ENCODE measurements around the gene CHCHD3. TPM values are rescaled to one million over a fixed set of nuclear protein-coding genes. Genes with fewer than 3 reads are reported as not detected.

CHCHD3 gene
- total RNA-seq, 4 donors from 2014 or later = 66.0 to 79.1 (median 70.0) TPM

DNA sequence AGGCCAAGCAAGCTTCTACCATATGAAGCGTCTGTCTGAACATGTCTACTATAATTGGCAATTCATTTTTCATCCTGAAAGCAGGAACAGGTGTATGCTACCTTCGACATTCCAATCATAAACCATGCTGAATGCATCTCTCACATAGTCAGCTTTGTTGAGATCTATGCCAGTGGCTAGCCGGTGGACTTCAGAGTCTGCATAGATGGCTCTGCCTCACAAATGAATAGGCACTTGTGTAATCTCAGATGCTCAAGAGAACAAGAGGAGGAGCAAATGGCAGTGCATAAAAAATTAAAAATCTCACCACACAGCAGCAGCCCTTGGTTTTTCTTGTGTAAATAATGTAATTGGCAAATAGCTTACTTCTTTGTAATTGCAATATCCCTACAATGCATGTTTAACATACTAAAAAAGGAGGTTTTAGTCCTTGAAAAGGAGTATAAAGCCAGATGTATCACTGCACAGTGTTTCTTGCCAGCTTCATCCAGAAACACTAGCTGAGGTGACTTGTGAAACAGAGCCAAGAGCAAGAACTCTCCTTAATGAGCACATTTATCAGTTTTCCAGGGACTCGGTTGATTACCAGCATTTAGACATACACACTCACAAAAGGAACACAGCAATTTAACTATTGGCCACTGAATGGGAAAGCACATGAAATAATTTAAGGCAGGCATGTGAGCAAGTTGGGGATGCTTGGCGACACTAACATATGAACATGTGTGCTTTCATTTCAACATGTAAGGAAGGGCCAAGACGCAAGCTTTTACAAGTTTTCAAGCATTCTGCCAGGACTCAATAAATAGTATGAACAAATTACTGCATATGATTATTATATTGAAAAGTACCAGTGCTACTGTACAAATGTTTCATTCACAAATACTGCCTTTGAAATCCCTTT is 255.7 kb downstream of the CHCHD3 start:
- DNase-seq = no peak
- 96 to 97% methylated on average over 6 of the region's 6 CpGs for whole genome bisulfite sequencing, 2 donors
- no peak overlapping the region for H3K27ac ChIP-seq
- H3K4me1 ChIP-seq = no peaks in the 10 kb centered on the region
- H3K36me3 ChIP-seq = no peaks in the 10 kb centered on the region
- H3K4me3 ChIP-seq (replicated peaks in 1 of 3) = no peak overlapping the region
- no peaks in the 10 kb centered on the region for H3K27me3 ChIP-seq
- H3K9me3 ChIP-seq = no peaks in the 10 kb centered on the region
- intact Hi-C loops (cut with DNase I) = no loop called here
- TF ChIP-seq POLR2A (IDR thresholded peaks at IDR 0.05) = no peak
- TF ChIP-seq, protein P1, sequence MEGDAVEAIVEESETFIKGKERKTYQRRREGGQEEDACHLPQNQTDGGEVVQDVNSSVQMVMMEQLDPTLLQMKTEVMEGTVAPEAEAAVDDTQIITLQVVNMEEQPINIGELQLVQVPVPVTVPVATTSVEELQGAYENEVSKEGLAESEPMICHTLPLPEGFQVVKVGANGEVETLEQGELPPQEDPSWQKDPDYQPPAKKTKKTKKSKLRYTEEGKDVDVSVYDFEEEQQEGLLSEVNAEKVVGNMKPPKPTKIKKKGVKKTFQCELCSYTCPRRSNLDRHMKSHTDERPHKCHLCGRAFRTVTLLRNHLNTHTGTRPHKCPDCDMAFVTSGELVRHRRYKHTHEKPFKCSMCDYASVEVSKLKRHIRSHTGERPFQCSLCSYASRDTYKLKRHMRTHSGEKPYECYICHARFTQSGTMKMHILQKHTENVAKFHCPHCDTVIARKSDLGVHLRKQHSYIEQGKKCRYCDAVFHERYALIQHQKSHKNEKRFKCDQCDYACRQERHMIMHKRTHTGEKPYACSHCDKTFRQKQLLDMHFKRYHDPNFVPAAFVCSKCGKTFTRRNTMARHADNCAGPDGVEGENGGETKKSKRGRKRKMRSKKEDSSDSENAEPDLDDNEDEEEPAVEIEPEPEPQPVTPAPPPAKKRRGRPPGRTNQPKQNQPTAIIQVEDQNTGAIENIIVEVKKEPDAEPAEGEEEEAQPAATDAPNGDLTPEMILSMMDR (IDR thresholded peaks at IDR 0.05) = no peak

DNA sequence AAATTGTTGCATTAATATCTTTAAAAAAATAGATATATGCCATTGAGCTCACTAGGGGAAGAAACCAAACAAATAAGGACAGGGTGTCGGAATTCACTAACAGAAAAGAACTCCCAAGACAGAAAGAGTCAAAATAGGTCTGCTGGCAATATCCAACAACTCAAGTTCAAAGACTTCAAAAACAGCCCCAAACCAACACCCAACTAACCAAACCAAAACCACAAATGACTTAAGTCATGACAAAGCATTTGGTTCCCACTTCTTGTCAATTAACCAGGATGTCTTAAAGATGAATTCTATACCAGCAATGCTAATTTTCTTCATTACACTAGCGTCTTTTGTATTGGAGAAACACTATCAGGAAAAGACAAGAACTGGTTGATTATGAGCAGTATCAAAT is 256.7 kb downstream of the CHCHD3 start:
- no peak for DNase-seq
- Histone ChIP-seq H3K4me1 (no peaks in the 10 kb centered on the region), H3K4me3 (replicated peaks in 1 of 3) (no peak overlapping the region), H3K9me3 (no peaks in the 10 kb centered on the region), H3K27ac (no peak overlapping the region), H3K27me3 (no peaks in the 10 kb centered on the region), H3K36me3 (no peaks in the 10 kb centered on the region)
- intact Hi-C loops (cut with DNase I) = no loop called here
- no peak for TF ChIP-seq POLR2A (IDR thresholded peaks at IDR 0.05)
- TF ChIP-seq, protein P1 (IDR thresholded peaks at IDR 0.05) = no peak
- WGBS, 2 donors = 94 to 96% methylated on average over 2 of the region's 2 CpGs

DNA sequence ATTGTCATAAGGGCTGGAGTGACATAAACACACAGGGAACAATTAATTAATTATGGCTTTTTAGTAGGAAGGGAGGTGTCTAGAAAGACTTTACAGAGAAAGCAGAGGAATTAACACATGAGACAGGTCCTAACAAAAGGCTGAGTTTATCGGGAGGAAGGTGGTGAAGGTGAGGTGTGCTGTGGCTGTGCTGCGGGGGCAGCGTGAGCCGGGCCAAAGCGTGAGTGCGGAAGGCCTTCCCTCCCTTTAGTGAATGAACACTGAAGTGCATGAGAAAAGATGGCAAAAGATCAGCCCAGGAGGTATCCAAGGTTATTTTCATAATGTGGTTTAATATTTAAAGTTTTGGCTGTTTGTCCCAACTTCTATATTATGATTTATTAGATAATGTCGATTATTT is 262.2 kb downstream of the CHCHD3 start:
- H3K4me3 ChIP-seq (replicated peaks in 1 of 3) = no peak overlapping the region
- H3K4me1 ChIP-seq = peaks cover 4 to 14% of the 10 kb centered on the region in 2 donors
- H3K27me3 ChIP-seq = no peaks in the 10 kb centered on the region
- no peak for DNase-seq
- no peak for TF ChIP-seq POLR2A (IDR thresholded peaks at IDR 0.05)
- TF ChIP-seq, protein P1 (IDR thresholded peaks at IDR 0.05) = no peak
- H3K9me3 ChIP-seq = no peaks in the 10 kb centered on the region
- H3K36me3 ChIP-seq = no peaks in the 10 kb centered on the region
- intact Hi-C loops (cut with DNase I) = no loop called here
- no peak overlapping the region for H3K27ac ChIP-seq
- WGBS, 2 donors = 93 to 94% methylated on average over 7 of the region's 7 CpGs

DNA sequence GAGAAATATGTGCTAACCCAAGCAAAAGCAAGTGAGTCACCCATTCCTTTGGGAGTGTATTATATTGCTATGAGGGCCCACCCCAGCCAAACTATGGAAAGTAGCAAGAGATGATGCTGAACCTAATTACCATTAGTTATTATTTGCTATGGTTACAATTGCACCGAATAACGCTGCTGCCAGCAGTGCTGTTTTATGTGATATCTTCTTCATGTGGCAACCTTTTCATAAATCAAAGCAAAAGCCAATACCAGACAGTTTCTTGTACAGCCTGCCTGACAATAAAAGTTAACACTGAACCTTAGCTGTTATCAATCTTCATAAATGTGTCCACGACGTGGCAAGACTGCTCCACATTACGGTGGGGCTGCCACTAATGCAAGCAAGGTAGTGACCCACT is 263.9 kb downstream of the CHCHD3 start:
- no peak for DNase-seq
- Histone ChIP-seq H3K27me3 (no peaks in the 10 kb centered on the region), H3K36me3 (no peaks in the 10 kb centered on the region), H3K27ac (no peak overlapping the region), H3K9me3 (no peaks in the 10 kb centered on the region), H3K4me3 (replicated peaks in 1 of 3) (no peak overlapping the region), H3K4me1 (peaks cover 4 to 14% of the 10 kb centered on the region in 2 donors)
- TF ChIP-seq, protein P1 (IDR thresholded peaks at IDR 0.05) = no peak
- no peak for TF ChIP-seq POLR2A (IDR thresholded peaks at IDR 0.05)
- intact Hi-C loops (cut with DNase I) = no loop called here
- WGBS, 2 donors = 89 to 98% methylated on average over 5 of the region's 5 CpGs

DNA sequence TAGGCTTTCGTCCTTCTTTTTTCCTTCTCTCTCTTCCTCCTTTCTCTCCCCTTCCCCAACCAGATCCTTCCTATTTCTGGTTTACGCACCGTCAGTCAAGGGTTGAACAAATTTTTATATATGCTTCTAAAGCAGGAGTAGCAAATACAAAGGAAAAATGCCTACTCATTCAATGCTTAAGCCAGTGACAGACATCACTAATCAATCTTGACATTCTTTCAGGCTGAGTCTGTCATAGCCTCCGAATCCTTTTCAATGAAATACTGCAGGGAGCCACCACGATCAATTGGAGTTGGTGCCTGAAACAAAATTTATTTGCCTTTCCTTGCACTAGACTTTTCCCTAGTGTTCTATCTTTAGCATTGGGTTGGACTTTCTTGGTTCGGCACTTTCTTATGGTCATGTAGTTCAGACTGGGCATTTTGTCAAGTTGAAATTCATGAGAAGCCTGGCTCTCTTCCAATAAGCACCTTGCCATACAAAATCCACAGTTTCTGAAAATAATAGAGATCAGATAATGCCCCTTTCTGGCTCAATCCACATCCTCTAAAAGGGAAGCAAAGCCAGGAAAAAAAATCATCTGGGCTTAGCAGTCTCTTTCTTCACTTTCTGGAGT is 266.1 kb downstream of the CHCHD3 start:
- WGBS, 2 donors = 47 to 51% methylated on average over 6 of the region's 6 CpGs
- TF ChIP-seq POLR2A (IDR thresholded peaks at IDR 0.05) = peak in 1 of 2 donors; percentile 12
- TF ChIP-seq, protein P1 (IDR thresholded peaks at IDR 0.05) = peak in 1 of 6 experiments; percentile 1
- peak in 1 of 2 donors; percentile 15 for DNase-seq
- H3K4me3 ChIP-seq (replicated peaks in 1 of 3) = no peak overlapping the region
- peaks cover 4 to 14% of the 10 kb centered on the region in 2 donors for H3K4me1 ChIP-seq
- intact Hi-C loops (cut with DNase I) = no loop called here
- no peaks in the 10 kb centered on the region for H3K9me3 ChIP-seq
- H3K27ac ChIP-seq = peak overlapping the region; percentile 9 to 25 (median 15)
- H3K27me3 ChIP-seq = no peaks in the 10 kb centered on the region
- no peaks in the 10 kb centered on the region for H3K36me3 ChIP-seq

Measured in thyroid gland (tissue), 4 donors.